Measurements from ENCODE around the gene PIEZO2.

The PIEZO2 gene

DNA sequence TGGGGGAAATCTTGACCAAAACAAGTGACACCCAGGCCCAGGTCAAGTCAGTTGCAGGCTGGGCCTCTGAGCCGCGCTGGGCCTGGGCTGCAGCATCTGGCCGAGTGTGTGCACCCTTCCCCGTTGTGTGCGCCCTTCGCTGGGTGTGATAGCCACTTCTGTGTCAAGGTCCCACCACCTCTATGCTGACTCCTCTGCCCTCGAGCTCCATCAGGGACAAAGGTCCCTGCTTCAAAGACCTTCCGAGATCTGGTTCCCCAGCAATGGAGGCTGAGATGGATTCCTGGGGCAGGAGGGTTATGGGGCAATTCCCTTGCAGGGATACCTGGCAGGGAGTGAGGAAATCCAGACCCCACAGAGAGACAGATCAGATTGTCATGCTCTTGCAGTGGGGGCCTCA is 93.6 kb downstream of the PIEZO2 start:
- no peak for DNase-seq

GRCh38 chr18:11054497-11054896 is 94.9 kb downstream of the PIEZO2 start:
- DNase-seq = no peak

GRCh38 chr18:11053293-11053692 is 96.1 kb downstream of the PIEZO2 start:
- DNase-seq = no peak

- DNase-seq = no peak
Observed at GRCh38 chr18:11052800-11053199, 96.6 kb downstream of the PIEZO2 start.

GRCh38 chr18:11051462-11051861 is 97.9 kb downstream of the PIEZO2 start:
- DNase-seq = no peak

DNA sequence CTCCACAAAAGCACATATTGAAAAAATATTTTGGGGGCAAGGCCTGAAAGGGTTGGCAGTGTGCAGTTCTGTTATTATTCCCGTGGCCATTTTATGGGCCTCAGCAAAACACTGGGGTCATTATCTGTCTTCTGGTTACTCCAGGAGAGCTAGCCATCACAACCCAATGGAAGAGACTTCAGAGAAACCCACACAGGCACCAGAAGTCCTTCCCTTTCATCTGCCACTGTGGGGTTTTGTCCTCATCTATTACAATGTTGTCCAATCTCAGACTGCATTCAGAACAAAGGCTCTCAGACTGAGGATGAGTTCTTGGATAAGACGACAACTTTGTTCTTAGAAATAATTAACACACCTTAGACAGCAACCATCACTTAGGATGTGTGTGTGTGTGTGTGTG is 98.4 kb downstream of the PIEZO2 start:
- DNase-seq = no peak

DNA sequence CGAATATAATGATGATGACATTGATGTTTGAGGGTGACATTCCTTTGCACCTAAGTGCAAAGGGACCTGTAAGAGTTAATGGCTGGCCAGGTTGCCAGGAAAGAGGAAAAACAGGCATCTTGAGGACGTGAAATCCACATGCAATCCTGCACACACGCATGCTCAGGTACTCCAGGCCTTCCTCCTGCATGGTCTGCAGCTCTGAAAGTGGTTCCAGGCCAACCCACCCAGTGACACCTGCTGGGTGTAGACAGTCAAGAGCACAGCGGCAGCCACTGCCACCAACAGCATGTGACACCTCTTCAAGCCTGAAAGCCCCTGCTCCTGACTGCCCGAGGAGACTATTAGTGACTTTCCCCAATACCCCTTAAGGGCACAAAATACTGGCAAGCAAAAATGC is 101.6 kb downstream of the PIEZO2 start:
- DNase-seq = no peak

GRCh38 chr18:11047156-11047555 is 102.2 kb downstream of the PIEZO2 start:
- DNase-seq = no peak

DNA sequence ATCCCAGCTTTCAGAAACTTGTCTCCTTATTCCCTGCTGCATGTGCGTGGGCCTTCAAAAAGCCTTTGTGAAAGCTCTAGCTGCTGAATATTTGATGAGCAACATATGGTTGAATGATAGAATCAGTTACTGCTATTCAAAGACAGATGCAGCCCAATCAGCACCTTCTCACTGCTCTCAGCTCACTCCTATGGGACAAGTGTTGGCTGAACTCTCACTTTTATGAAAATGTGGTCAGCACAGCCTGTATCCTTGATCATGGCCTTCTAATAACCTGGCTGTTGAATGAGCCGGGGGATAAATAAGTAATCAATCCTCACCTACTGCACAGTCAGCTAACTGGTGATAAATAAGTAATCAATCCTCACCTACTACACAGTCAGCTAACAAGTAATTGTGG is 103.2 kb downstream of the PIEZO2 start:
- no peak for DNase-seq

DNA sequence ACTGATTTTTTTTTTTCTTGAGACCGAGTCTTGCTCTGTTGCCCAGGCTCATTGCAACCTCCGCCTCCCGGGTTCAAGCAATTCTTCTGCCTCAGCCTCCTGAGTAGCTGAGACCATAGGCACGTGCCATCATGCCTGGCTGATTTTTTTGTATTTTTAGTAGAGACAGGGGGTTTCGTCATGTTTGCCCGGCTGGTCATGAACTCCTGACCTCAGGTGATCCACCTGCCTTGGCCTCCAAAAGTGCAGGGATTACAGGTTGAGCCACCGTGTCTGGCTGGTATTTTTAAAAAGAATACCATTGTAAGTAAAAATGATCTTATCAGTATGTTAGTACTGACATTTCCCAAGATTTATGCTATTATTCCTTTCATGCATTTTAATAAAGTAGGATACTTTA is 105.7 kb downstream of the PIEZO2 start:
- DNase-seq = no peak

DNA sequence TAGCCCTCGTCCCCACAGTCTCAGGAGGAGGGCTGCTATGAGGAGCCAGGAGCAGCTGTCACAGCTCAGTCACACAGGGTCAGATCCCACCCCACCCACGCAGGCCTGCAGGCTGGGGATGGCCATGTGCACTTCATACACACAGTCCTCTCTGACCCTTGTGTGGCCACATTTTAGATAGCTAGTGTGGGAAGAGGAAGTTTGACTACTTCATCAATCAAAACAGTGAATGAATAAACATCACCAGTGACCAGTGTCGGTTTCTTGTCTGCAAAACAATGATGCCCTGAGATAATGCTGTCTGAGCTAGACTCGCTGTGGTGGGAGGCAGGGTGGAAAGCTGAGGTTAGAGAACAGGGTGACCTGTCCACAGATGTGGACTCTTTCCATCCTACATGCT is 107.1 kb downstream of the PIEZO2 start:
- no peak for DNase-seq

DNA sequence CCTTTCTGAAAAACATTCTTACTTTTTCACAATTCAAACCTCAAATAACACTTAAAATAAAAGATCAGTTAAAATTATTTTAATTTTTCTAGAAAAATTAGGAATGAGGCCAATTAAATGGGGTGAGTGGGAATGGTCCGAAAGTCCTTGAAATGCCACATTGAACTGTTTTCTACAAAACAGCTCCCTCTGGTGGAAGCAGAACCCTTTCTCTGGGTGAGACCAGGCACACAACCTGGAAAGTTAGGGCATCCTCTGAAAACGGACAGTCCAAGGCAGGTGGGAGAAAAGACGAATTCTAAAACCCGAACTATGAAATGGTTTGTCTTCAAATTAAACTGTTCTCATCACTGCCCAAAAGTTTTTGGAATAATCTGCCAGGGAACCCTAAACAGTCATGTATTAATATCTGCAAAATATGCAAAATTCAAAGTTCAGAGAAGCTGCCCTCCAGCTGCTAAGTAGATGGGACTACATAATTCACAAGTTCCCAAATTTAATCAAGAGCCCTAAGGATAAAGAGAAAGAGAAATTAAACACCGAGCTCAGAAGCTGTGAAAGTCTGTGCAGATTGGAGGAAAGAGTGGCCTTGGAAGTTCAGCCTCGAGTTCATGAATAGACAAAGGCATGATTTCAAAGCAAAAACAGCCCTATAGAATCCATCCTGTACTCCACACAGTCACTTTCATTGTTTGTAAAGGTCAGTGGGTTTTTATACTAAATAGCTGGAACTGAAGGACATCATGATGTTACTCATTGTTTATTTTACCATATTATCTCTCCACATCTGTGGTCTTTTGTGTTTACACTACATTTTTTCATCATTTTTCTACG is 108.3 kb downstream of the PIEZO2 start:
- DNase-seq = peak; percentile 56

DNA sequence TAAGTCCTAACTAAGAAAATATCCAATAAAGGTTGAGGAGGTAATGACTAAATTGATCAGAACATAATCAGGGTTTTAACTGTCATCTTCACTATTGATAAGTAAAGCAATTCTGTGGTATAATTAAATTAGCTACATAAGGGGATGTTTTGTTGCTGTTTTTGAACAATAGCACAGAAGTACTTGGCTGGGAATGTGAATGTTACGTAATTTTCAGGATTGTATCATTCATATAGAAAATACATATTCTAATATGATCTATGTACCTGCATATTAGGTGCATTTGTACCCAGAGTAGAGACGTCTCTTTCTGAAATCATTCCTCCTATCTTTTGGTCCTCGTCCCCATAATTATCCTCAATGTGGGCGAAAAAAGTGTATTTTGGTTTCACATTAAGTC is 109.0 kb downstream of the PIEZO2 start:
- no peak for DNase-seq

DNA sequence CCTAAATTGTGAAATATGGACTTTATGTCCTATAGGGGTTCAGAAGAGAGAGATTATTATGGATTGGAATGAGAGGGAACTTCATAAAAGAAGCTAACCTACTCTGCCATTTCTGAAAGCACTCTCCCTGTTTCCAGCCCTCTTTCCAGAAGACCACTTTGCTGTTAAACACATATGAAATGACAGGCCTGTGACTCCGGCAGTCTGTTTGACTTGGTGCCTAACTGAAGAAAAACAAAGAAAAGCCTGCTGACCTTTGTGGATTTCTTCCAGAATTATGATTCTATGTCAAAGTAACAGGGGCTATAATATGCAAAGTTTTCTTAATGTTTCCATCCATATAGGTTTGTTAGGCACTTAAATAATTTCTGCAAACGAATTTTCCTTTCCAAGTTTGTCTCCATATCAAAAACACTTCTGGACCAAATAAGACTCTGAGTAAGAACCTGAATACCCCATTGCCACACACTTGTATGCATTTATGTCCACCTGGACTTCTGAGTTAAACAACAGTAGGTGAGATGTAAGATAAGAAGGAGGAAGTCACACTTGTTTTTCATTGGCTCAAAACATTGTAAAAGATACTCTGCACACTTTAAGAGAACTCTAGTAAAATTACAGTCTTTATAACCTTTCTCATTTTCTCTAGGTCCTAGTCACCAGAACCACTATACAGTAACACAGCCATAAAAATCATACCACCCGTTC is 111.7 kb downstream of the PIEZO2 start:
- no peak for DNase-seq

DNA sequence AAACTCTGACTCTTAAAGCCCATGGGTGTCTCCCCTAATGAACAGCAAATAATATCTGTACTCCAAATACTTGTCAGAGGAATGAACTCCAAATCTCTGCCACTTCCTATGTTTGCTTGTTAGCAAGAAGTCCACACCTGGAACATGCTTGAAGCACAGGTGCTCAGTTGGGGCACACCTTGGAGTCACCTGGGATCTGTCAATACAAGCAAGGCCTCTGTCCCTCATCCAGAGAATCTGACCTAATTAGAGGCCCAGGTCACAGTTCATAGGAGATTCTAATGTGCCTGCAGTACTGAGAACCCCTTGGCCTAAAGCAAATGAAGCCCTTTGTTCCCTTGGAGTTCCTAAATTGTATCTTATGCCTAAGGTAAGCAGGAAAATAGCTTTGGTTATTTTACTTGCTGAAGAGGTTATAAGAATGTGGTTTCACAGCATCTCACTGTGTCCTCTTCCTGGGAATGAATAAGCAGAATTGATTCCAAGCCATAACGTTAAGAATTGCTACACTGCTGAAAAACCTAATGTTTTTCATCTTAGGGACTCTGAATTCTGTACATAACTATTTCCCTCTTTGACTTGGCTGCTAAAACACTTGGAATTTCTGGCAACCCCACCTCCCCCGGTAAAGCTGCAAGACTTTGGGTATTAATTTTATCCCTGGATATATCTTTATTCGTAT is 113.4 kb downstream of the PIEZO2 start:
- DNase-seq = no peak

- DNase-seq = no peak
Observed at GRCh38 chr18:11035376-11035775, 114.0 kb downstream of the PIEZO2 start.

GRCh38 chr18:11034884-11035283 is 114.5 kb downstream of the PIEZO2 start:
- DNase-seq = no peak

DNA sequence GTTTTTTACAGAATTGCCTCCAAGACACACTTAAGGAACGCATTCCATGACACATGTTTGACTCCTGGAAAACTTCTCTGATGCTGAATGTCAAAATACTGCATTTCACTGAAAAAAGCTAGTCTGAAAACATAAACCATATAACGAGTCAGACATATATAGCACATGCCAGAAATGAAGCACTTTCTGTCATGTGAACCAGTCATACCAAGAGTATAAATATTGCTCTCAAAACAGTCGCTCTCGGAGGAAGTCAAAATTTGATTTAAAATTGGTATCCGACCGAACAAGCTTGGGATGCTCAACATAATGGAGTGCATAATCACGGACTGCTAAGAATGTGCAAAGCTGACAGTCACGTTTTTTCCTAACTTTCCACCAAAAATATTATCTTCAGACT is 115.9 kb downstream of the PIEZO2 start:
- no peak for DNase-seq

DNA sequence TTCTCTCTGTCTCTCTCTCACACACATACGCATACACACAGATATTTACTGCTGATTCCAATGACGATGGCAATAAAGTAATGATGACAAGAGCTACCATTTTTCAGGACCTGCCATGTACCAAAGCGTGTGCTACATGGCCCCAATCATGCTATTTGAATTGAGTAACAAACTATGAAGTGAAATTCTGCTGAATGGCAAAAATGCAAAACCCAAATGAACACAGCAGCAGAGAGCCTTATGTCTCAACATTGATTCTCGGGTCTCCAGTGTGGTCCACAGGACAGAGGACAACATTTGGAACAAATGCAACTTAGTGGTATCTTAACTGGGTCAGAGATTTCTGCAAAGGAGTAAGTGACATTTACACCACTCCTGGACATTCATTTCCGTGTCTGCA is 117.4 kb downstream of the PIEZO2 start:
- no peak for DNase-seq

DNA sequence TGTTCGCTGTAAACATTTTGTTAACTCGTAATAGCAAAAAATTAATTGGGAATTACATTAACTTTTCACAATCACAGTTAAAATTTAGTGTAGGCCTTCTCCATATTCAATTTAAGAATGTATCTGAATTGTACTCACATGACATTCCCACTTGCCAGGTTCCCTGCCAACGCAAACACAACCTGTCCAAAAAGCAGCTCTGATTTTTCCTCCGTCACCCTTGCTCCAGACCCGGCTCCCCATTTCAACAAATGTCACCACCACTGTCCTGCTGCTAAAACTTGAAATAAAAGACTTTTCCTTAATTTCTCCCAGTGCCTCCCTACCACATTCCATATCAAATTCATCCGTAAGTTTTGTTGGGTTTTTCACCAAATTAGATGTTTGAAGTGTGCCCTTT is 120.3 kb downstream of the PIEZO2 start:
- DNase-seq = no peak

DNA sequence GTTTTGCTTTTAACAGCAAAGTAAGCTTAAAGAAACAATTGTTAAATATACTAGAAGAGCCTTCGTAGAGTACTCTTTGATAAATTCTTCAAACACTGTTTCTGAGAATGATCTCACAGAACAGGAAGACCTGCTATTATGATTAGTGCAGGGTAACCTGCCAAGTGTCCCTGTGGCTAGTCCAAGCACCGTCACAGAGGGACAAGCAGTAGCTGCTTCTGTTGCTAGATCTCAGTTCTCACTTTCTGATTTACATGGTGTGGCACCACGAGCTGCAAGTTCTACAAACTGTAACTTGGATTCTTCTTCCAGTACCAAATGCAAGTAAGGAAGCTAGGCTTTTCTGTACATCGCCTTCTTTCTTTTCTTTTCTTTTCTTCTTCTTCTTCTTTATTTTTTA is 121.5 kb downstream of the PIEZO2 start:
- no peak for DNase-seq

GRCh38 chr18:11025671-11026070 is 123.7 kb downstream of the PIEZO2 start:
- DNase-seq = no peak

DNA sequence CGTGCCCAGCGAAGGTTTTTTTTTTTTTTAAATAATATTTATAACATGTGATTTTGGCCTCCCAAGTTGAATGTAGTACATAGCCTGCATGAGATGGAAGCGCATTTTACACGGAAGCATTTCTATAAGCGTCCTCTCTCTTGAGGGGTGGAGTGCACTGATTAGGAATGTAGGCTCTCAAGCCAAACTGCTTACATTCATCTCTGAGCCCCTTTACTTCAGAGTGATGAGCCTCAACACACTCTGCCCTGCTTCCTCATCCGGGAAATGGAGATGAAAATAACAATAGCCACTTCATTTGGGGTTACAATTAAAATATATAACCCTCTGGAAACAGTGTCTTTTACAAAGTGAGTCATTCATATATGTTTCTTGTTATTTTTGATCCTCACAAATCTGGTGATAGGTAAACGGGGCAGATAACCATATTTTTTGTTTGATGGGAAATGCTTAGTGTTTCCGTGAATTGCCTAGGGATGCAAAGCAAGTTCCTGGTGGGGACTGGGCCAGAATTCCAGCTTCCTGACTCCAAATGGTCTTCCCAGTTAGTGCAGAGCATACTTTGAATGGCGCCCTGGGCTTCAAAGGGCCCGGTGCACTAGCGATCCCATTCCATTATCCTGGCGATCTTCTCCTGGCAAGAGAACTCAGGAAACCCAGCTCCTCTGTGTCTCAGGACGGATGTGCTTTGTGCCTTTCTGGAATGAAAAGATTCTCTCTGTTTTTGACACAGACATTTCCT is 124.3 kb downstream of the PIEZO2 start:
- no peak for DNase-seq
